Adipocyte (in vitro differentiated cells): ENCODE measurements around the gene CDS2.

Experiments
- DNase-seq: peaks from one replicate; pipeline ENCODE4 v3.0.0-alpha.2; 2015; ENCODE audit warnings: low read depth
- H3K27me3 ChIP-seq: replicated peaks from 2 replicates; pipeline ENCODE4 v1.7.0; 2013; ENCODE audit warnings: mild to moderate bottlenecking, low read length, moderate library complexity; ENCODE audit not compliant: control insufficient read depth, insufficient read depth
- H3K36me3 ChIP-seq: 2 replicates; pipeline ENCODE4 v1.7.0; 2013; ENCODE audit warnings: low read length, mild to moderate bottlenecking, moderate library complexity; ENCODE audit not compliant: control insufficient read depth, insufficient read depth, severe bottlenecking
- H3K4me1 ChIP-seq: 2 replicates; pipeline ENCODE4 v1.7.0; 2013; ENCODE audit warnings: mild to moderate bottlenecking, low read length, moderate library complexity; ENCODE audit not compliant: control insufficient read depth, insufficient read depth
- H3K4me3 ChIP-seq: 2 replicates; pipeline ENCODE4 v1.7.0; 2013; ENCODE audit warnings: mild to moderate bottlenecking, low read length, moderate library complexity
- H3K9ac ChIP-seq: 2 replicates; pipeline ENCODE4 v1.7.0; 2013; ENCODE audit warnings: mild to moderate bottlenecking, low read length, moderate library complexity
- H3K9me3 ChIP-seq: 2 replicates; pipeline ENCODE4 v1.7.0; 2013; ENCODE audit warnings: mild to moderate bottlenecking, low read length, moderate library complexity; ENCODE audit not compliant: control insufficient read depth

Gene CDS2

DNA sequence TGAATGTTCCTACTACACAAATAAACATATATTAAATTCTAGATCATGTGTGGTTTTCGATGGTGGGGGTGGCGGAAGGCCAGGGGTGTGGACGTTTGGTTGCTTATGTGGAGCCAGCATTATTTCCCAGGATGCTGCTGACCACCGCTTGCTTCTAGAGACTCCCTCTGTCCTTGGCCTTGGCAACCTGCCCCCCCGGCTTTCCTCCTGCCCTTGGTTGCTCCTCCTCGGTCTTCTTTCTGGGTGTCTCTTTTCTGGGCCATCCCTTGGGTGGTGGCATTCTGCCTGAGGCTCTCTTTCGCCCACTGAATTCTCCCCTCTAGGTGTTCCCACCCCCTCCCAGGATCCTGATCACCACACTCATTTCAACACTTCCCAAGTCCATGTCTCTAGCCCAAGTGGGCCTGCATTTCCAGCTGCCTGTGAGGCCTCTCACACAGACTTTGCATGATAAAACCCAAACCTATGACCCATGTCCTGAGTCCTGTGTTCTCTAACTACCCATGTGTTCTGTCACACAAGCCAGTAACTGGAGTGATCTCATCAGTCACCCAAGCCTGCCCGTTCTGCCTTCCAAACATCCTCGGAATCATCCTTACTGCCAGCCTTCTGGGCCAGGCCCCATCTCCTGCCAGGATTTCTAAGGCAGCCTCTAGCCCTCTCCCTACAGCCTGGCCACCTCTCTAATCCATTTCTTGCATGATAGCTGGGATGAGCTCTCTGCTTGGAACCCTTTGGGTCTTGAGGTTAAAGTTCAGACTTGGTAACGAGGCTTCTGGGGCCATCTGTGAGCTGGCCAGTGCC, 71.2 kb downstream of the CDS2 start:
- Histone ChIP-seq H3K36me3 (peaks cover 3% of the 10 kb centered on the region), H3K4me3 (no peak overlapping the region), H3K4me1 (peaks cover 3% of the 10 kb centered on the region), H3K9me3 (no peaks in the 10 kb centered on the region), H3K27me3 (no peaks in the 10 kb centered on the region), H3K9ac (no peak overlapping the region)
- DNase-seq, result no peak

DNA sequence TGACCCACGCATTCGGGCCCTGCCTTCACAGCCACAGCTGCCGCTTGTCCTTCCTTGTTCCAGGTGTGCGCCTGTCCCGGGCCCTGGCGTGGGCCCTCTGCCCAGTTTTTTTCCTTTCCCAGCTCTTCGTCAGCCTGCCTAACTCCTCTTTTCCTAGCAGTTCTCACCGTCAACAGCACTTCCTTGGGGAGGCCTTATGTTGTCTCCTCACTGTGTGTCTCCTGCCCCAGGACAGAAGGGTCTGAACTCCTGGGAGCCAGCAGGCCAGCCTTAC, 71.8 kb downstream of the CDS2 start:
- Histone ChIP-seq H3K36me3 (peaks cover 3% of the 10 kb centered on the region), H3K4me1 (peaks cover 3% of the 10 kb centered on the region), H3K27me3 (no peaks in the 10 kb centered on the region), H3K4me3 (no peak overlapping the region), H3K9me3 (no peaks in the 10 kb centered on the region), H3K9ac (no peak overlapping the region)
- DNase-seq, result no peak

DNA sequence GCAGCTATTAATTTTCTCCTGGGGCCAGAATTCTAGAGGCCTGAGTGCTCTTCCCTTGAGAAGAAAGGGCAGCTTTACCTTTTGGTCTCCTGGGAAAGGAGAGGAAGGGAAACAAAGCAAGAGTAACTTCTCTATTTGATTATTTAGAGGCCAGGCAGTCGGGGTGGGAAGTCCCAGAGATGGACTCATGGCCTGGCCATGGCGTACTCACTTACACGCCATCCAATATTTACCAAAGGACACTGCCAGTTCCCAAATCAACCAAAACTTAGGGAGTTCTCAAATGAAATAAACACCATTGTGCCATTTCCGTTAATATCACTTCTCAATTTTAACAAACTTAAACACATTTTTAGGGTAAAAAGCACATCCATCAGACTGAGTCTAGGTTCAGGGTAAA, 76.6 kb downstream of the CDS2 start:
- Histone ChIP-seq H3K4me1 (no peaks in the 10 kb centered on the region), H3K9ac (no peak overlapping the region), H3K4me3 (no peak overlapping the region), H3K36me3 (no peaks in the 10 kb centered on the region), H3K27me3 (no peaks in the 10 kb centered on the region), H3K9me3 (no peaks in the 10 kb centered on the region)
- DNase-seq, result no peak

DNA sequence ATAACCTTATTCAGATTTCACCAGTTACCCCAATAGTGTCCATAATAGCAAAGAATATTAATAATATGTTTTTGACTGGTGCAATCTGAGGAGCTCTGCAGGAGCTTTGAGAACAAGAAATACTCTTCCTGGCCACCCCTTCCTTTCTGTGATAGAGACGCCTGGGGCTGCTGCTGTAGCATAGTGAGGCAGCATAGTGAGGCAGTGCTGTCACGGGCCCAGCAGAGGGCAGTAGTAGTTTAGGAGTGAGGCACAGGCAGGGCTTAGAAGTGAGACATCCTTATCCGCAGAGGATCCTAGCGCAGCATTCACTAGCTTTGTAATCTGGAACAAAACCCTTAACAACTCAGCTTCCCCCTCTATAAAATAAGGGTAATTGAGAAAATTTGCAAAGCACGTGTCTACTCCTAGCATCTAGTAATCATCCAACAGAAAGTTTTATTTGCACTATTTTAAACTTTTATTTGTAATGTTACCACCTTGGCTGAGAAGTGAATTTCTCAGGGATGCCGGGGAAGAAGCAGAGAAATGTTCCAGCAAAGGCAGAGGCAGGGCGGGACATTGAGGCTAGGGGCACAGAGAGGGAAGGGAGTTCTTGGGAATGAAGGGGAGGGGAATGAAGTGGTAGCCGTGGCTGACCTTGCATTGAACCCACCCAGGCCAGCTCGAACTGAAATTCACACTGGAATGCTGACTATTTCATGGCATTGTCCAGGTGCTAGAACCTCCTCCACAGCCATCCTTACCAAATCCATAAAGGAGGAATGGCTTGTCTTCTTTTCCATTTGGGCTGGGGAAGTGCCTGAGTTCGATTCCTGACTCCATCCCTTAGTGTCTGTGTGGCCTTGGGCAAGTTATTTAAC, 78.8 kb downstream of the CDS2 start:
- Histone ChIP-seq H3K9me3 (no peaks in the 10 kb centered on the region), H3K4me1 (no peaks in the 10 kb centered on the region), H3K27me3 (no peaks in the 10 kb centered on the region), H3K36me3 (no peaks in the 10 kb centered on the region), H3K9ac (no peak overlapping the region), H3K4me3 (no peak overlapping the region)
- peak; percentile 82 for DNase-seq

DNA sequence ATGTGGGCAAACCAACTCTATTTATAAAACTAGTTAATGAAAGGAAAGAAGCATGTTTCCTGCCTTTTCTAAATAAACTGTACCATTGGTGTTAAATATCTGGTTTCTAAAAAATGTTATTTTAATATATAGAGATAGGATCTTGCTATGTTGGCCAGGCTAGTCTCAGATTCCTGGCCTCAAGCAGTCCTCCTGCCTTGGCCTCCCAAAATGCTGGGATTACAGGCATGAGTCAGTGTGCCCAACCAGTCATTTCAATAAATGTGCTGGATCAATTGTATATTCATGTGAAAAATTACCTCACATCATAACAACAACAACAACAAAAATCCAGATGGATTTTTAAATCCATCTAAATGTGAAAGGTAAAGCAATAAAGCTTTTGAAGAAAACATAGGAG, 80.3 kb downstream of the CDS2 start:
- no peak for DNase-seq
- H3K36me3 ChIP-seq, result no peaks in the 10 kb centered on the region
- no peak overlapping the region for H3K4me3 ChIP-seq

DNA sequence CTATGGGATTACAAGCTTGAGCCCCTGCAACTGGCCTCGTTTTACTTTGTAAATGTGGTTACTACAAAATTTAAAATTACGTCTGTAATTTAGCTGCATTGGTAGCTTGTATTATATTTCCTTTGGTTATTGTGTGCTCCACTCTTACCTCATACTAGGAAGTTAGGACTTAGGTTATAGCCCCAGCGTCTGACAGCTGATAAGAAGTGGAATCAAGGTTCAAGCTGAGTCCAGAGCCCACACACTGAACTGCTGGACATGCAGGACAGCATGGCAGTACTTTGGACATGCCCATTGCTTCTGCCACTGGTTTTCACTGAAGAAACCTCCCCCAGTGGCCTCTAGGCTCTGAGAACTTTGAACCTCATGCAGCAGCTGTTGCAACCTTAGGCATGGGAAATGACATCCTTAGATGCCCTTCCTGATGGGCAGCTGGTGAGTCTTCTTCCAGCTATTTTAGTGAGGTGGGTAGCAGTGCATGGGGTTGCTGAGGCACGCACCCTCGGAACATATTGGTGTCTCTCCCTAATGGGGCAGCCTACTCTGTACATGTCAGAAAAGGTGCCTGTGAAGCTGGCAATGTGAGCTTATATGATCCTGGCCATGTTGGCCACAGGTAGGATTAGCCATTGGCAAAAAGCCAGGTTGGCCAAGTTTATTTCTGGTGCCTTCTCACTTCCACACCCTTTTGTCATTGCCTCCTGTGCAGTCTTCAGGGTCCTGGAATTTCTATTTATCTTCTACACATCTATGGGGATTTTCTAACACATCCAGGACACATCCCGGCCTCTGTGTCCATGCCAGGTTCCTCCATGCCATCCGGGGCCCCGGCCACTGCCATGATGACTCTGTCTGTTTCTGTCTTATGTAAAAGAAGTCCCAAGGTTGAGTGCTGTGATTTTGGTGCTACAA, 85.3 kb downstream of the CDS2 start:
- no peaks in the 10 kb centered on the region for H3K9me3 ChIP-seq
- H3K4me1 ChIP-seq, result peaks cover 15% of the 10 kb centered on the region
- H3K9ac ChIP-seq, result no peak overlapping the region
- no peak for DNase-seq
- H3K36me3 ChIP-seq, result no peaks in the 10 kb centered on the region
- no peak overlapping the region for H3K4me3 ChIP-seq
- H3K27me3 ChIP-seq, result no peaks in the 10 kb centered on the region

More for the DNA sequence above, 80.3 kb downstream of the CDS2 start:
- H3K9me3 ChIP-seq, result no peaks in the 10 kb centered on the region
- no peaks in the 10 kb centered on the region for H3K27me3 ChIP-seq
- H3K9ac ChIP-seq, result no peak overlapping the region
- H3K4me1 ChIP-seq, result no peaks in the 10 kb centered on the region

DNA sequence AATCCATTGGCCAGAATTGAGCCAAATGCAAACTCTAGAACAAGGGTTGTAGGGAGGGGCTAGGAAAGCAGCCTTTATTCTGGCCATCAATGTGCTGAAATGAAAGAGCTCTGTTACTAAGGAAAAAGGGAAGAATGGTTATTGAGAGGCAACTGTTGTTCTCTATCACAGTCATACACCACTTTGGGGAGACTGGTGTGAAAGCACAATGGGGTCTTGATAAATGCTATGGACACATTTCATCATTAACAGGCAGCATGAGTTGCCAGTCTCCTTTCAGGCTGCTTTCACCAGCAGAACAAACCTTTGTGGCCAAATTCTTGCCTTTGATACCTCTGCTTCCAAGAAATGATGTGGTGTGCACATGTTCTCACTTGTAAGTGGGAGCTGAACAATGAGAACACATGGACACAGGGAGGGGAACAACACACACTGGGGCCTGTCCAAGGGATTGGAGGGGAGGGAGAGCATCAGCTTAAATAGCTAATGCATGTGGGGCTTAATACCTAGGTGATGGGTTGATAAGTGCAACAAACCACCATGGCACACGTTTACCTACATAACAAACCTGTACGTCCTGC, 86.2 kb downstream of the CDS2 start:
- H3K4me1 ChIP-seq, result peaks cover 15% of the 10 kb centered on the region
- no peak for DNase-seq
- H3K4me3 ChIP-seq, result no peak overlapping the region
- no peak overlapping the region for H3K9ac ChIP-seq
- no peaks in the 10 kb centered on the region for H3K36me3 ChIP-seq
- H3K9me3 ChIP-seq, result no peaks in the 10 kb centered on the region
- H3K27me3 ChIP-seq, result no peaks in the 10 kb centered on the region

DNA sequence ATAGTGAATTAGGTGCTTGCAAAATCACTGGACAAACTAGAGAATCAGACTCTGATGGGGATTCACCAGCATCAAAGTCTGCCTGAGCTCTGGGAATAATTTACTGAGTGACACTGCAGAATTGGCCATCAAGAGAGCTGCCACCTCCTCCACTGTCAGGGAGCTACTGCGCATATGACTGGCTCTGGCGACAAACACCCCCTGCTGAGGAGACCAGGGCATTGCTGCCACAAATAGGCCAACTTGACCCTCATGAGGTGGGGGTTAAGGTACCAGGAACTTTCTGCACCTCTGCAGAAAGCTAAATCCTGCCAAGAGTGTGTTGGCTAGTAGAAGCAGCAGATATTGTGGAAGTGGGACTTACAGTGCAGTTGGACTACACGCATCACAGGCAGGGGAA, 88.0 kb downstream of the CDS2 start:
- DNase-seq, result no peak
- Histone ChIP-seq H3K36me3 (no peaks in the 10 kb centered on the region), H3K9ac (no peak overlapping the region), H3K27me3 (no peaks in the 10 kb centered on the region), H3K9me3 (no peaks in the 10 kb centered on the region), H3K4me3 (no peak overlapping the region), H3K4me1 (peaks cover 15% of the 10 kb centered on the region)

DNA sequence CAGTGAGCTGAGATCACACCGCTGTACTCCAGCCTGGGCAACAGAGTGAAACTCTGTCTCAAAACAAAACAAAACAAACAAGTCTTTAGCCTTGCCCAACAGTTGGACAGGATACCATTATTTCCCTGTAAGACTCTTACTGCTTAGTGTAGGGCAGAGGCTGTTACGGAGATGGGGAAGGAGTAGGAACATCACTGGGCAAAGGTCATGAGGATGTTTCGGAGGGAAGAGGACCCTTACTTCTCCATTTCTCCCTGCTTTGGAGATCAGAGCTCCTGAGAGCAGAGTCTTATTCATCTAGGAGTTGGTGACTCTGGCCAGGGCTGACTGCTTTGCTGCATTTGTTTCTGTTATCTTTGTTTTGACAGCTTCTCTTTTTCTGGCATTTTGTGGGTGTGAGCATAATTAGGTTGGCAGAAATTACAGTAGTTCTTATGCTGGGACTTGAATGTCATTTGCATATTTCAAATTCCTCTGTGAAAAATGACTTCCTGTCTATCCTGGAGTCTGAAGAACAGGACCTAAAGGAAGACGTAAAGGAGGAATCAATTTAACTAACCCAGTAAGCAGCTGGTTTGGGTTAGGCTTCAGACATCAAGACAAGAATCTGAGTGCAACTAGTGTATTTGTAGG, 89.0 kb downstream of the CDS2 start:
- H3K4me1 ChIP-seq, result peaks cover 23% of the 10 kb centered on the region
- no peaks in the 10 kb centered on the region for H3K9me3 ChIP-seq
- H3K27me3 ChIP-seq, result no peaks in the 10 kb centered on the region
- no peak for DNase-seq
- H3K9ac ChIP-seq, result no peak overlapping the region
- H3K36me3 ChIP-seq, result no peaks in the 10 kb centered on the region
- no peak overlapping the region for H3K4me3 ChIP-seq

DNA sequence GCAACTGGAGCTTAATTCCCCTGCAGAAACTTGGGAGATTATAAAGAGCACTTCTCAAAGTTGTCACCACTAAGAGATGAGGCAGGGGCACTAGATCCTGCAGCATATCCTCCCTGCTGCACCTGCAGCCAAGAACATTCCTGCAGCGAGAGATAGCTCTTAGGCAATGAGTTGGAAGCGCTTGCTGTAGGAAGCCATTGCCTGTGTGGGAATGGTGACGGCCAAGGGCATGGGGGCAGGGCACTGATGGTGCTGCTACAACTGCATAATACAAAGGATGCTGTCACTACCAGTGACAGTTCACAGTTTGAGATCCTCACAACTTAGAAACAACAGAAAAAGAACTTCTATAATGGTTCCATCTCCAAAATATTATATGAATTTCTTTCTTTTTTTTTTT, 89.9 kb downstream of the CDS2 start:
- Histone ChIP-seq H3K9ac (no peak overlapping the region), H3K4me1 (peaks cover 25% of the 10 kb centered on the region), H3K36me3 (no peaks in the 10 kb centered on the region), H3K9me3 (no peaks in the 10 kb centered on the region), H3K27me3 (no peaks in the 10 kb centered on the region), H3K4me3 (no peak overlapping the region)
- no peak for DNase-seq
